ENCODE results near the gene TTC38.

Gene TTC38

DNA sequence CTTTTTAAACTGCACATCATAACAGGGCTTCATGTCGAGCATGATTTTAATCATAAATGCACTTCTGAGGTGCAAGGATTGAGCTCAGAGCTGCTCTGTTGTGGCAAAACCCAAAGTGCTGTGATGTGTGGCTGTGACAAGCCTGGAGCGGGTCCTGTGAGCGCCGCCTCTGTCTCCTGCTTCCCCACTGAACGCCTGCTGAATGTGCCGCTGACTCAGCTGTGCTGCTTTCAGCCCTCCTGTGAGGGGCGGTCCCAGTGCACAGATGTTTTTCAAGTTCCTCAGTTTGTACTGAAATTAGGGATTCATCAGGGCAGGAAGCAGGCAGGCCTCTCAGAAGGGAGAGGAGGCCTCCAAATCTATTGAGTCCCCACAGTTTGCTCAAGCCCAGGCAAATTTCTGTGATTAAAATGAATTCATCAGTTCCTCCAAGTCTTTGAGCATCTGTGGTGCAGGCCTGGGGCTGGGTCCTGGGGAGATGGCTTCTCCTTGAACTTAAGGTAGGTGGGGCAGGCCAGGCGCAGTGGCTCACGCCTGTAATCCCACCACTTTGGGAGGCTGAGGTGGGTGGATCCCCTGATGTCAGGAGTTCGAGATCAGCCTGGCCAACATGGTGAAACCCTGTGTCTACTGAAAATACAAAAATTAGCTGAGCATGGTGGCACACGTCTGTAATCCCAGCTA is 25.9 kb downstream of the TTC38 start:
- DNase-seq (ENCODE audit: low spot score) = no peak
- in situ Hi-C loops (cut with MboI; ENCODE audit: low pct_unique_long_range_greater_than_20kb, low sequenced_read_pairs, unreplicated experiment) = no loop called here
- TF ChIP-seq, protein P1, sequence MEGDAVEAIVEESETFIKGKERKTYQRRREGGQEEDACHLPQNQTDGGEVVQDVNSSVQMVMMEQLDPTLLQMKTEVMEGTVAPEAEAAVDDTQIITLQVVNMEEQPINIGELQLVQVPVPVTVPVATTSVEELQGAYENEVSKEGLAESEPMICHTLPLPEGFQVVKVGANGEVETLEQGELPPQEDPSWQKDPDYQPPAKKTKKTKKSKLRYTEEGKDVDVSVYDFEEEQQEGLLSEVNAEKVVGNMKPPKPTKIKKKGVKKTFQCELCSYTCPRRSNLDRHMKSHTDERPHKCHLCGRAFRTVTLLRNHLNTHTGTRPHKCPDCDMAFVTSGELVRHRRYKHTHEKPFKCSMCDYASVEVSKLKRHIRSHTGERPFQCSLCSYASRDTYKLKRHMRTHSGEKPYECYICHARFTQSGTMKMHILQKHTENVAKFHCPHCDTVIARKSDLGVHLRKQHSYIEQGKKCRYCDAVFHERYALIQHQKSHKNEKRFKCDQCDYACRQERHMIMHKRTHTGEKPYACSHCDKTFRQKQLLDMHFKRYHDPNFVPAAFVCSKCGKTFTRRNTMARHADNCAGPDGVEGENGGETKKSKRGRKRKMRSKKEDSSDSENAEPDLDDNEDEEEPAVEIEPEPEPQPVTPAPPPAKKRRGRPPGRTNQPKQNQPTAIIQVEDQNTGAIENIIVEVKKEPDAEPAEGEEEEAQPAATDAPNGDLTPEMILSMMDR (IDR thresholded peaks at IDR 0.05; ENCODE audit: extremely low read depth, insufficient read depth, missing control alignments) = no peak

DNA sequence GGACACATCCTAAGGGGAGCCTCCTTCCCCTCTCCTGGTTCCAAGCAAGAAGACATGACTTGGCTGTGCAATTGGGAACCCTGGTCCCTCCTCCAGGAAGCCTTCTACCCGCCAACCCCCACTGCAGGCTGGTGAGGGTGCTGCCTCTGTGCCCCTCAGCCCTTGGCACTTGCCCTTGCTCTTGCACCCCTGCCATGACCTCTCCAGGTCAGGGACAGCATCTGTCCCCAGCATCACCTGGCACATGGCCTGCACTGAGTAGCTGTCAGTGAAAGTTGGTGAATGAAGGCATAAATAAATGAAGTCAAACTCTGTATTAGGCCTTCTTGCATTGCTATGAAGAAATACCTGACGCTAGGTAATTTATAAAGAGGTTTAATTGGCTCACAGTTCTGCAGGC is 27.0 kb downstream of the TTC38 start:
- no peak for DNase-seq (ENCODE audit: low spot score)
- TF ChIP-seq, protein P1 (IDR thresholded peaks at IDR 0.05; ENCODE audit: extremely low read depth, insufficient read depth, missing control alignments) = no peak
- in situ Hi-C loops (cut with MboI; ENCODE audit: low pct_unique_long_range_greater_than_20kb, low sequenced_read_pairs, unreplicated experiment) = no loop called here

DNA sequence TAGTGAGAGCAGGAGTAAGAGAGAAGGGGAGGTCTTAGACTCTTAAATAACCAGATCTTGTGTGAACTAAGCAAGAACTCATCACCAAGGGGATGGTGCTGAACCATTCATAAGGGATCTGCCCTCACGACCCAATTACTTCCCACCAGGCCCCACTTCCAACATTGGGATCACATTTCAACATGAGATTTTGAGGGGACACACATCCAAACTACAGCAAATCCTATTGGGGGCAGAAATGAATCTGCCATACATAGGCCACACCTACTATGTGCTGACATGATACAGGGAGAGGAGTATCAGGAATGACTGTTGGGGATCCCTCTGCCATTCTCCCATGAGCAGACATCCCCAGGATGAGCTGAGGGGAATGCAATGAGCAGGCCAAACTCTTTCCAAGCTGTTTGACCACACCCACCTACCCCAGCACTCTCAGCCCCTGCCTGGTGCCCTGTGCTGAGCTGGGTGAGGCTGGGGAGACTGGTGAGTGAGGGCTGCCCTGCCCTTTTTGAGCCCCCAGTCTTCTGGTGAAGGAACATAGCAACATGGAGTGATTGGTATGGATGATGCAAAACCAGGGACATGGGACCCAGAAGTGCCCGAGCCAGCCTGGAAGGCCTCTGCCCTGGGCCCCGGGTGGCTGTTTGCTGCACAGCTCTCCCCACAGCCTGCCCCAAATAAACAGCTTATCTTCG is 27.6 kb downstream of the TTC38 start:
- TF ChIP-seq, protein P1 (IDR thresholded peaks at IDR 0.05; ENCODE audit: extremely low read depth, insufficient read depth, missing control alignments) = no peak
- in situ Hi-C loops (cut with MboI; ENCODE audit: low pct_unique_long_range_greater_than_20kb, low sequenced_read_pairs, unreplicated experiment) = no loop called here

DNA sequence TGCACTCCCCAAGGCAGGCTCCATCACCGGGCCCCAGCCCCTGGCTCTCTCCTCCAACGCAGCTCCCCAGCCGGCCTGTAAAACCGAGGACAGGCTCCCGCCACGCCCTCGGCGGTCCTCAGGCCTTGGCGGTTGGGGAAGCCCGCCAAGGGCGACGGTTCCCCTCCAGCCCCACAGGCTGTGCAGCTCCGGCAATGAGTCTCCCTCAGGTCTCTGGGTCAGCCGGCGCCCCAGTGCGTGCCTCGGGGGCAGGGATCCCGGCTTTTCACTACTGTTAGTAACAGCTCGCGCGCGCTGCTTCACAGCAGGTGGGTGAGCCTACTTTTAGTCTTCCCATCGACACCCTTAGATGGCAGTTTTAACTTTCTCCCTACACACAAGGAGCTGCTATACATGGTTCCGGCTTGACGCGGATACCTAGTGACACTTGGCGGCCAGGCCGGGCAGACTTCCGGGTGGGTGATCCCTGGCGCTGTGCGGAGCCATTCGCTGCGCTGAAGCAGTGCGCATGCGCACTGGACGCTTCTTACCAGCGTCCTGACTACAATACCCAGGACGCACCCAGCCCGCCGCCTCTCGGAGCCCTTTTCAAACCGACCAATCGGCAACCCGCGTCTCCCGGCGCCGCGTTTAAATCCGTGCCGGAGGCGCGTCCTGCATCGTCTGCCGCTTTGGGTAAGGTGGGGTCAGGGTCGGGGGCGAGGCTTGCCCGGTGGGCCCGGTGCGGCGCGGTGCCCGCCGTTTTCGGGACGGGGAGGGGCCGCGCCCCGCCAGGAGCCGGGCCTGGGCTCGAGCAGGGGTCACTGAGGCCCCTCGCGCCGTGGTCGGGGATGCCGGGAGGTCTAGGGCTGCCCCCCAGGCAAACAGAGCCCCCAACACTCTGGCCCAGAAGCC is 28.7 kb downstream of the TTC38 start, which contains the start of gene GTSE1:
GTSE1 (plus strand) TSS at position 614 of the 894 bp plus-strand sequence. CDS start 531 bp downstream, outside the sequence.
- TF ChIP-seq, protein P1 (IDR thresholded peaks at IDR 0.05; ENCODE audit: extremely low read depth, insufficient read depth, missing control alignments) = peak; percentile 34
- peak; percentile 99 for DNase-seq (ENCODE audit: low spot score)
- in situ Hi-C loops (cut with MboI; ENCODE audit: low pct_unique_long_range_greater_than_20kb, low sequenced_read_pairs, unreplicated experiment) = no loop called here

More for the DNA sequence above, 27.6 kb downstream of the TTC38 start:
- DNase-seq (ENCODE audit: low spot score) = no peak

DNA sequence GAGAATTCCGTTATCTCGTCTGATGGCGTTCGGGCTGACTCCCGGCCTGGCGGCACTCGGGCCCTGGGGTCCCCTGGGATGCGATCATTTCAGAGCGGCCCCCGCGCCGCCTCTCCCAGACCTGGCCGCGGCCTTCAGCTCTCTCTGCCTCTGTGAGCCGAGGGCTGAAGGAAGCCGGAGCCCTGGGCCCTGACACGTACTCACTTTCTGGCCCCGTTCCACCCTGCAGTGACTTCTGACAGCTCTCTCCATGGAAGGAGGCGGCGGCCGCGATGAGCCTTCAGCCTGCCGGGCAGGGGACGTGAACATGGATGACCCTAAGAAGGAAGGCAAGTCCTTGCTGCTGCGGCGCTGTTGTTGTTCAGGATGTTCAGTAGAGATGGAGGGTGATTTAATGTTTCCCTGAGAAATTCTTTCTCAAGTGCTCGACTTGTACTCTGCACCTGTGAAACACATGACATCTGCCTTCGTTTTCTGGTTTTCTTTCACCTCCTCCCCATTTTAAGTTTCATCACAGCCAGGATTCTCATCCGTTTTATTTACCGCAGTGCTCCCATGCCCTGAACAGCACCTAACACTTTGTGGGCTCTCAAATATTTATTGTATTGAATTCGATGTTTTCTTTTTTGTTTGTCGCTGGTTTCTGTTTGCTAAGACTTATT is 29.5 kb downstream of the TTC38 start:
- in situ Hi-C loops (cut with MboI; ENCODE audit: low pct_unique_long_range_greater_than_20kb, low sequenced_read_pairs, unreplicated experiment) = no loop called here
- no peak for DNase-seq (ENCODE audit: low spot score)
- TF ChIP-seq, protein P1 (IDR thresholded peaks at IDR 0.05; ENCODE audit: extremely low read depth, insufficient read depth, missing control alignments) = no peak

DNA sequence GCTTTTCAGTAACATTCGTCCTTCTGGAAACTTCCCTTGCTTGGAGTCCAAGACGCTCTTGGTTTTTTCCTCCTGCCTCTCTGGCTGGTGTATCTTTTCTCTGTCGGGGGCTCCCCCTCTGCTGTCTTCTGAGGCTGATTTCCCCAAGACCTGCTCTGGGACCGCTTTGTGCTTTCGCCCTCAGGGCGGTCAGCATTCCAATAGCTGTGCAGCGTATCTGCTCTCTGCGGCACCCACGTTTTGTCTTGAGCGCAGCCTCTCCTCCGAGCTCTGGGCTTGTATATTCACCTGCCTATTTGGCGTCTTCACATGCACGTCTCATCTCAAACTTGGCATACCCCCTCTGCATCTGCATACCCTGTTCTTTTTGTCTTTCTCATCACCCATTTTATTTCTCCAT is 31.3 kb downstream of the TTC38 start:
- no peak for DNase-seq (ENCODE audit: low spot score)
- in situ Hi-C loops (cut with MboI; ENCODE audit: low pct_unique_long_range_greater_than_20kb, low sequenced_read_pairs, unreplicated experiment) = no loop called here
- TF ChIP-seq, protein P1 (IDR thresholded peaks at IDR 0.05; ENCODE audit: extremely low read depth, insufficient read depth, missing control alignments) = no peak

Data from GM13977 (cell line).